Right hindlimb (tissue), 1 donor: ENCODE data around the gene CCL2.
"Not testable (repeated sequence)": the region's sequence is repeated elsewhere in the genome, so short reads cannot be mapped to it uniquely, and the experiment has no call there.

Source experiments
- DNase-seq: peaks from one replicate; pipeline ENCODE4 v3.0.0-alpha.2; 2018

CCL2 gene

GRCh38 chr17:34254651-34255380 is at the start of gene CCL2:
CCL2 (plus strand) TSS chr17:34255285; CDS start chr17:34255350, 65 bp downstream.
- DNase-seq = peak; percentile 89

GRCh38 chr17:34205401-34205800 is 49.7 kb upstream of the CCL2 start:
- no peak for DNase-seq

- no peak for DNase-seq
Observed at GRCh38 chr17:34206569-34206968, 48.5 kb upstream of the CCL2 start.

GRCh38 chr17:34207572-34207971 is 47.5 kb upstream of the CCL2 start:
- DNase-seq = no peak

- DNase-seq = no peak
Observed at GRCh38 chr17:34218748-34219147, 36.3 kb upstream of the CCL2 start.

GRCh38 chr17:34219405-34219804 is 35.7 kb upstream of the CCL2 start:
- DNase-seq = no peak

GRCh38 chr17:34220045-34220751 is 34.9 kb upstream of the CCL2 start:
- no peak for DNase-seq

- DNase-seq = no peak
Observed at GRCh38 chr17:34220752-34221395, 34.2 kb upstream of the CCL2 start.

GRCh38 chr17:34221411-34221810 is 33.7 kb upstream of the CCL2 start:
- DNase-seq = no peak

GRCh38 chr17:34222722-34223497 is 32.2 kb upstream of the CCL2 start:
- DNase-seq = no peak

GRCh38 chr17:34225046-34225445 is 30.0 kb upstream of the CCL2 start:
- DNase-seq = no peak

- no peak for DNase-seq
Observed at GRCh38 chr17:34226011-34226743, 28.9 kb upstream of the CCL2 start.

GRCh38 chr17:34226744-34227034 is 28.4 kb upstream of the CCL2 start:
- no peak for DNase-seq

GRCh38 chr17:34227293-34227692 is 27.8 kb upstream of the CCL2 start:
- DNase-seq = not testable (repeated sequence)

- DNase-seq = no peak
Observed at GRCh38 chr17:34227707-34228106, 27.4 kb upstream of the CCL2 start.

GRCh38 chr17:34228781-34229180 is 26.3 kb upstream of the CCL2 start:
- DNase-seq = no peak

GRCh38 chr17:34230342-34230741 is 24.7 kb upstream of the CCL2 start:
- no peak for DNase-seq

GRCh38 chr17:34234616-34235015 is 20.5 kb upstream of the CCL2 start:
- no peak for DNase-seq

- DNase-seq = peak; percentile 80
Observed at GRCh38 chr17:34235389-34236028, 19.6 kb upstream of the CCL2 start.

GRCh38 chr17:34236281-34236892 is 18.7 kb upstream of the CCL2 start:
- no peak for DNase-seq

GRCh38 chr17:34237458-34237857 is 17.6 kb upstream of the CCL2 start:
- no peak for DNase-seq

GRCh38 chr17:34241062-34241461 is 14.0 kb upstream of the CCL2 start:
- peak; percentile 87 for DNase-seq
